Measurements from ENCODE around the gene CARS2.

- TF ChIP-seq CTCF (IDR thresholded peaks at IDR 0.05) (no peak), POLR2A (IDR thresholded peaks at IDR 0.05) (no peak)
Measured at GRCh38 chr13:110737555-110737954, 31.6 kb upstream of the CARS2 start.

Data from Peyer's patch (tissue), 4 donors.